Esophagus squamous epithelium (tissue), 4 donors: Measurements from ENCODE around the gene TSPAN4.

Source experiments
- CTCF ChIP-seq, 6 experiments: fragments of 450-650 bp in 4 of 6; fragments of 200-600 bp in 2 of 6; sonication (generic) in 2 of 6; IDR thresholded peaks; one replicate each; pipeline ENCODE4 v1.5.1; 2016 to 2019; ENCODE audit warnings: antibody characterized with exemption in 6 of 6, mild to moderate bottlenecking in 4 of 6, moderate library complexity in 4 of 6
- POLR2A ChIP-seq, 4 donors: fragments of 450-650 bp; IDR thresholded peaks; one replicate each; pipeline ENCODE4 v1.6.1; 2017; ENCODE audit warnings: antibody characterized with exemption in 4 of 4, mild to moderate bottlenecking in 4 of 4, moderate library complexity in 3 of 4

- TF ChIP-seq CTCF (IDR thresholded peaks at IDR 0.05) = no peak
- TF ChIP-seq POLR2A (IDR thresholded peaks at IDR 0.05) = no peak
Measured at GRCh38 chr11:823441-824291, 19.0 kb upstream of the TSPAN4 start.
